Cardiac fibroblast (primary cell): Measurements from ENCODE around the gene PLXNA4.

Experiments
- DNase-seq, 2 donors: peaks; one replicate each; pipeline versions ENCODE4 v3.0.0 to v3.0.0-alpha.2; 2010; ENCODE audit warnings: low read depth in 2 of 2
- H3K4me3 ChIP-seq, 2 donors: replicated peaks in 1 of 2; 1 replicate in 1 of 2; 2 replicates in 1 of 2; pipeline ENCODE4 v1.5.1; 2011; ENCODE audit warnings: low read depth in 2 of 2, low read length in 2 of 2, mild to moderate bottlenecking in 2 of 2, moderate library complexity in 1 of 2
- CTCF ChIP-seq: IDR thresholded peaks from one replicate; pipeline ENCODE4 v1.5.1; 2011; ENCODE audit warnings: low read depth, mild to moderate bottlenecking, low read length, inconsistent platforms

Gene PLXNA4

DNA sequence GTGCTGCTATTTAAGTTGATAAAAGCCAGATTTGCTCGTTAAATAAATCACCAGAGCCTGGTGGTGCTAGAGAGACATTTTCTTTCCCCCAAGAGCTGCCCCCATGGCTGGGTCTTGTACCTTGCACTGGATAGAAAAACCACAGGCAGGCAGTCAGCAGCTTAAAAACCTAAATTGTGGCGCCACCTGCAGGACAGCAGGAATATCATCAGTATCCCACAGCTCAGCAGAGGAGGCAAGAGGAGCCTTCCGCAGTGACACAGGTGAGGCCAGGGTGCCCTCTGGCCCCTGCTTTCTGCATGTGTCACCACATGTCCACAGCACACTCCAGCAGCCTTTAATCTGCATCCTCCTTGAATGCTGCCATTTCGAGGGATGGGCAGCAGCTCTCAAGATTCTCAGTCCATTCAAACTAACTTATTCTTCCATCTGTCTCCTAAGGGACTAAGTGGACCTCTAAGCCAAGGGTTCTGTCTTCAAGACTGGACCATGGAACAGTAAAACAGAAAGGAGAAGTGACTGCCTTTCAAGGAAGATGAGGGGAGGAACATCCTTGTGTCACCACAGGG is 4.5 kb upstream of the PLXNA4 start:
- peak; percentile 71 for TF ChIP-seq CTCF

DNA sequence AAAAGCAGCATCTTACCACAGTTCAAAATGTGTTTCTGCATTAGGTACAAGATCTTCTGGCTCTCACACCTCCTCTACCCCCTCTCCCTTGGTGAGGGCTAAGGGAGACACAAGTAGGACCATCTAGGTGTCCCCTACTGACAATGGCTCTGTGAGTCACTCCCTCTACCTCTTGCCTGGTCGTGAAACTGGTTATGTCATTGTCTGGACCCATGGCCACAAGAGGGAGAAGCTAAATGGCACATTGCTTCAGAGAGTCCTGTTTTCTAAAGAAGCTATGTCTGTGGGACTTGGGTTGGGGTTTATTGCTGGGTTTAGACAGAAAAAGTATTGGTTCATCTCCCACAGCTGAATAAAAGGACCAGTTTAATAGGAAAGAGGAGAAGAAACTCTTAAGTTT is 4.0 kb upstream of the PLXNA4 start:
- no peak for TF ChIP-seq CTCF
- no peak for DNase-seq
- H3K4me3 ChIP-seq: no peak overlapping the region

More for the DNA sequence above, 4.5 kb upstream of the PLXNA4 start:
- no peak overlapping the region for H3K4me3 ChIP-seq
- DNase-seq: peak; percentile 79 to 89

DNA sequence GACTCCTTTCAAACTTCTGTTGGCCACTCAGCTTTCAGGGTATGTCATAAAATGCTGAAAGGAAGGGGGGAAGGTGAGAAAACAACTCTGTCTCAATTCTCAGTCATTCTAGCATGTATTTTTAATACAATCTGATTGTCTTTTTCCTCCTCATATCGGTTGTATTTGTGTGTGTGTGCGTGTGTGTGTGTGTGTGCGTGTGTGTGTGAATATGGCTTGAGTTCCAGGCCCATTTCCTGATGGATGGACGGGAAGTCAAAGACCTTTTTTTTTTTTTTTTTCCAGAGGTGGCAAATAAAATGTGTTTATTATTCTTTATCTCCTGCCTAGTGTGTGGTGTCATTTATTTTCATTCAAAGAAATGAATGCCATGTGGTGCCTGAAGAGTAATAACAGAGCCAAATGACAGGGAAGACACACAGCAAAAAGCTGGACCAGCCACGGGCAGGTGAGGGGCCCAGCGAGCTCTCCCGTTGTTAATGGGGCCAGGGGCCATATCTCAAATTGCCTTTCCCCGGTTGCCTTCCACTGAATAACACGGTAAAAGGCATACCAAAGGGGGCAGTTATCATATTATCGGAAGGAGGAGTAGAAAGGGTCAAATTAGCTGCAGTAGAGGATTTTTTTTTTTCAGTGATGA is 3.1 kb upstream of the PLXNA4 start:
- H3K4me3 ChIP-seq: no peak overlapping the region
- TF ChIP-seq CTCF: no peak
- DNase-seq: no peak

GRCh38 chr7:132578826-132579225 is 2.6 kb upstream of the PLXNA4 start:
- no peak for TF ChIP-seq CTCF
- H3K4me3 ChIP-seq: no peak overlapping the region
- DNase-seq: no peak

DNA sequence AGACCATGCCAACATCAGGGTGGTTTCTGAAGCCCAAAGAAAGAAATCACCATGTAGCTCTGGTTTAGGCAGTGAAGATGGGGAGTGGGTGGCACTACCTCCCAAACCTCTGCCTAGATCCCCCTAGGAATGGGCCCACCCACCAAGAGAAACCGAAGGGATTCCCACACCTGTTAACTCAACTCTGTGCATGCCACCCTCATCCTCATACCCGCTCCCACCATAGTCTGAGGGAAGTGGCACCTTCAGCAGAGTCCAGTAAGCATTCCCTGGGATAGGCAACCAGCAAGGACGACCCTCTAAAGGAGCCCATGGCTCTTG is 1.7 kb upstream of the PLXNA4 start:
- DNase-seq: no peak

GRCh38 chr7:132577206-132578049 is 1.2 kb upstream of the PLXNA4 start:
- no peak for TF ChIP-seq CTCF
- DNase-seq: peak; percentile 49 to 89
- peak overlapping the region in 1 of 2 donors; percentile 37 for H3K4me3 ChIP-seq

More for the DNA sequence above, 1.7 kb upstream of the PLXNA4 start:
- no peak overlapping the region for H3K4me3 ChIP-seq
- no peak for TF ChIP-seq CTCF
